ENCODE measurements around the gene SH2B3.
A peak's percentile ranks its signal among the peaks of the same experiment; 100 is the strongest.

The SH2B3 gene

GRCh38 chr12:111404362-111405148, 1.2 kb upstream of the SH2B3 start:
- Histone ChIP-seq H3K14ac (ENCODE audit: low read length) (no peak overlapping the region), H2BK15ac (ENCODE audit: low read length) (no peak overlapping the region), H3K4me2 (ENCODE audit: insufficient read depth, low read length, poor library complexity, severe bottlenecking) (peak overlapping the region; percentile 86), H3K4me3 (ENCODE audit: low read length in 2 of 2) (peak overlapping the region; percentile 65 to 82), H3K79me1 (ENCODE audit: low read depth, low read length) (peaks cover 3% of the 10 kb centered on the region), H2AFZ (ENCODE audit: low read length) (peak overlapping the region; percentile 93), H3K9me3 (replicated peaks in 1 of 2; ENCODE audit: control insufficient read depth in 2 of 2, insufficient read depth in 1 of 2, low read depth in 1 of 2, low read length in 2 of 2) (no peaks in the 10 kb centered on the region), H2BK120ac (ENCODE audit: low read depth, low read length) (peak overlapping the region; percentile 68), H3K23ac (ENCODE audit: low read depth, low read length, poor library complexity) (no peak overlapping the region), H2AK5ac (ENCODE audit: low read depth, low read length) (peak overlapping the region; percentile 3), H3K27me3 (ENCODE audit: control insufficient read depth in 3 of 3, insufficient read depth in 3 of 3, low read depth in 1 of 3, low read length in 3 of 3) (peaks cover 0 to 9% (median 0%) of the 10 kb centered on the region in 3 experiments), H2BK5ac (ENCODE audit: low read length) (no peak overlapping the region), H3K36me3 (replicated peaks in 1 of 2; ENCODE audit: control insufficient read depth in 2 of 2, insufficient read depth in 2 of 2, low read length in 2 of 2) (no peaks in the 10 kb centered on the region), H3K18ac (ENCODE audit: low read length) (peak overlapping the region; percentile 69), H4K91ac (ENCODE audit: low read depth, low read length, poor library complexity) (peak overlapping the region; percentile 56), H3K9ac (ENCODE audit: low read depth, low read length, poor library complexity) (no peak overlapping the region), H2BK12ac (ENCODE audit: low read length) (no peak overlapping the region), H3K4me1 (ENCODE audit: control insufficient read depth in 2 of 2, insufficient read depth in 1 of 2, low read depth in 1 of 2, low read length in 2 of 2) (peaks cover 14 to 24% of the 10 kb centered on the region in 2 donors), H4K8ac (ENCODE audit: low read depth, low read length) (no peak overlapping the region), H3K4ac (ENCODE audit: low read length) (no peak overlapping the region), H3K27ac (replicated peaks; ENCODE audit: low read length) (no peak overlapping the region)
- DNase-seq (ENCODE audit: low spot score), result no peak
- no CpG with 5 or more reads among the region's 21 CpGs for WGBS, 2 donors (ENCODE audit: extremely low coverage in 2 of 2, insufficient read length in 2 of 2, insufficient replicate concordance in 1 of 2)

GRCh38 chr12:111405149-111405858, 419 bp upstream of the SH2B3 start:
- Histone ChIP-seq H2AK5ac (ENCODE audit: low read depth, low read length) (no peak overlapping the region), H3K36me3 (replicated peaks in 1 of 2; ENCODE audit: control insufficient read depth in 2 of 2, insufficient read depth in 2 of 2, low read length in 2 of 2) (no peaks in the 10 kb centered on the region), H4K91ac (ENCODE audit: low read depth, low read length, poor library complexity) (peak overlapping the region; percentile 56), H3K9me3 (replicated peaks in 1 of 2; ENCODE audit: control insufficient read depth in 2 of 2, insufficient read depth in 1 of 2, low read depth in 1 of 2, low read length in 2 of 2) (no peaks in the 10 kb centered on the region), H3K23ac (ENCODE audit: low read depth, low read length, poor library complexity) (peak overlapping the region; percentile 35), H3K4ac (ENCODE audit: low read length) (no peak overlapping the region), H4K8ac (ENCODE audit: low read depth, low read length) (no peak overlapping the region), H3K27ac (replicated peaks; ENCODE audit: low read length) (no peak overlapping the region), H3K14ac (ENCODE audit: low read length) (no peak overlapping the region), H2BK120ac (ENCODE audit: low read depth, low read length) (peak overlapping the region; percentile 68), H2BK12ac (ENCODE audit: low read length) (no peak overlapping the region), H2BK15ac (ENCODE audit: low read length) (no peak overlapping the region), H2AFZ (ENCODE audit: low read length) (peak overlapping the region; percentile 93), H3K9ac (ENCODE audit: low read depth, low read length, poor library complexity) (no peak overlapping the region), H3K79me1 (ENCODE audit: low read depth, low read length) (peaks cover 3% of the 10 kb centered on the region), H2BK5ac (ENCODE audit: low read length) (no peak overlapping the region), H3K4me2 (ENCODE audit: insufficient read depth, low read length, poor library complexity, severe bottlenecking) (peak overlapping the region; percentile 86), H3K4me3 (ENCODE audit: low read length in 2 of 2) (peak overlapping the region; percentile 65 to 82), H3K18ac (ENCODE audit: low read length) (peak overlapping the region; percentile 69), H3K4me1 (ENCODE audit: control insufficient read depth in 2 of 2, insufficient read depth in 1 of 2, low read depth in 1 of 2, low read length in 2 of 2) (peaks cover 20 to 31% of the 10 kb centered on the region in 2 donors), H3K27me3 (ENCODE audit: control insufficient read depth in 3 of 3, insufficient read depth in 3 of 3, low read depth in 1 of 3, low read length in 3 of 3) (peaks cover 0 to 9% (median 0%) of the 10 kb centered on the region in 3 experiments)
- DNase-seq (ENCODE audit: low spot score), result peak; percentile 99
- WGBS, 2 donors (ENCODE audit: extremely low coverage in 2 of 2, insufficient read length in 2 of 2, insufficient replicate concordance in 1 of 2), result no CpG with 5 or more reads among the region's 59 CpGs

GRCh38 chr12:111406474-111407376, 1.0 kb downstream of the SH2B3 start:
- H3K18ac ChIP-seq (ENCODE audit: low read length), result peak overlapping the region; percentile 96
- H3K27ac ChIP-seq (replicated peaks; ENCODE audit: low read length), result no peak overlapping the region
- H2BK5ac ChIP-seq (ENCODE audit: low read length), result peak overlapping the region; percentile 71
- peak overlapping the region; percentile 90 for H3K23ac ChIP-seq (ENCODE audit: low read depth, low read length, poor library complexity)
- peak overlapping the region; percentile 14 for H2BK12ac ChIP-seq (ENCODE audit: low read length)
- no peak overlapping the region for H4K8ac ChIP-seq (ENCODE audit: low read depth, low read length)
- peaks cover 4% of the 10 kb centered on the region for H3K79me1 ChIP-seq (ENCODE audit: low read depth, low read length)
- H2AFZ ChIP-seq (ENCODE audit: low read length), result peak overlapping the region; percentile 93
- peak overlapping the region; percentile 88 for H2AK5ac ChIP-seq (ENCODE audit: low read depth, low read length)
- no peaks in the 10 kb centered on the region for H3K36me3 ChIP-seq (replicated peaks in 1 of 2; ENCODE audit: control insufficient read depth in 2 of 2, insufficient read depth in 2 of 2, low read length in 2 of 2)
- peak overlapping the region; percentile 93 for H2BK15ac ChIP-seq (ENCODE audit: low read length)
- peak overlapping the region; percentile 65 to 89 for H3K4me3 ChIP-seq (ENCODE audit: low read length in 2 of 2)
- no peak overlapping the region for H3K14ac ChIP-seq (ENCODE audit: low read length)
- no peak overlapping the region for H2BK120ac ChIP-seq (ENCODE audit: low read depth, low read length)
- WGBS, 2 donors (ENCODE audit: extremely low coverage in 2 of 2, insufficient read length in 2 of 2, insufficient replicate concordance in 1 of 2), result no CpG with 5 or more reads among the region's 34 CpGs
- H3K9ac ChIP-seq (ENCODE audit: low read depth, low read length, poor library complexity), result peak overlapping the region; percentile 94
- no peak overlapping the region for H4K91ac ChIP-seq (ENCODE audit: low read depth, low read length, poor library complexity)
- peak overlapping the region; percentile 99 for H3K4me2 ChIP-seq (ENCODE audit: insufficient read depth, low read length, poor library complexity, severe bottlenecking)
- no peak for DNase-seq (ENCODE audit: low spot score)
- H3K27me3 ChIP-seq (ENCODE audit: control insufficient read depth in 3 of 3, insufficient read depth in 3 of 3, low read depth in 1 of 3, low read length in 3 of 3), result peaks cover 0 to 9% (median 0%) of the 10 kb centered on the region in 3 experiments
- H3K4me1 ChIP-seq (ENCODE audit: control insufficient read depth in 2 of 2, insufficient read depth in 1 of 2, low read depth in 1 of 2, low read length in 2 of 2), result peaks cover 26 to 38% of the 10 kb centered on the region in 2 donors
- H3K4ac ChIP-seq (ENCODE audit: low read length), result no peak overlapping the region
- H3K9me3 ChIP-seq (replicated peaks in 1 of 2; ENCODE audit: control insufficient read depth in 2 of 2, insufficient read depth in 1 of 2, low read depth in 1 of 2, low read length in 2 of 2), result no peaks in the 10 kb centered on the region

Data from neuronal stem cell (in vitro differentiated cells).